ENCODE data around the gene ANTXRL. TPM values are rescaled to one million over a fixed set of nuclear protein-coding genes. Genes with fewer than 3 reads are reported as not detected.
"Not testable (repeated sequence)": the region's sequence is repeated elsewhere in the genome, so short reads cannot be mapped to it uniquely, and the experiment has no call there.

Gene ANTXRL
- total RNA-seq, 1 experiment from 2014 or later = not detected

DNA sequence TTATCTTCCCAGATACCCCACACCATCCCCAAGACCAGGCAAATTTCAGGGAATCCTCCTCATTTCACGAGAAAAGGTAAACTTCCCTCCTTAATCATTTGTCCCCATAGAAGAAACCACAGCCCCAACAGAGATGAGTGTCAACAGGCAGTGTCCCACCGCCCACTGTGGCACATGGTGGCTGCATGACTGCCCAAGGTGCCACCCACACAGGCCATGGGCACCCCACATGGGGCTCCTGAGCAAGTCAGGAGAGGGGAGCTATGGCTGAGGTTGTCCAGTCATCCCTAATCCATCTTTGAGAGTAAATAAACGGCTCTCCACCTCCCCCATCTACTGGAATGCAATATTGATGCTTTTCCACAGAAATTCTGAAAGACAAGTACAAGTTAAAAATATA is 44.1 kb downstream of the ANTXRL start:
- no peak for DNase-seq (ENCODE audit: low spot score)

DNA sequence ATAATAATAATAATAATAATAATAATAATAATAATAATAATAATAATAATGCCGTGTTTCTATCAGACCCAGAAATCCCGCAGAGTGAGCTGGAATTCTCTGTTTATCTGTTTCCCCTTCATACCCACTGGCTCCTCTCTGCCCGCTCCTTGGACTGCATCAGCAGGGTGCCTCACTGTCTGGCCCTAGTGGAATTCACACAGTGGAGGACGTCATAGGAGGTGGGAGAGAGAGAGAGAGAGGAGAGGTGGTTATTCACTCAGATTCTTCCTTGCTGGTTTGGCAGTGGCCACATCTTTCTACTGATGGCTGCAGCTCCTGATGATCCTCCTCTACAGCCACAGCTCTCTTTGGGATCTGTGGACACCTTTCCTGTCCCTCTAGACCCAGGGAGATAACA is 78.7 kb downstream of the ANTXRL start:
- not testable (repeated sequence) for DNase-seq (ENCODE audit: low spot score)

DNA sequence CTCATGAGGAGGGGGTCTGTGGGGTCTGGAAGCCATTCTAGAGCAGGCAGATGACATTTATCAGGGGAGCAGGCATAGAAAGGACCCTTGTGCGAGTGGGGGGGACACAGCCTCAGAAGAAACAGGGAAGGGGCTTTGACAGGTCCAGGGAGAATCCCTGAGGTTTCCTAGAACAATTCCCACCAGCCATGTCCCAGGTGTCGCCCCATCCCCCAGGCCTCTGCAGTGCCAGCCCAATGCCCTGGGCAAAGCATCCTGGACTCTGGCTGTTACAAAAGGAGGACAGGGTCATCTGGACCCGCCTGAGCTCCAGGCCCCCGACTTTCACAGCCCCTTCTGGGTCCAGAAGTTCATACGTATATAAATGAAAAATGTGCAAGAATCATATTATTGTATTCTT is 80.4 kb downstream of the ANTXRL start:
- not testable (repeated sequence) for DNase-seq (ENCODE audit: low spot score)

DNA sequence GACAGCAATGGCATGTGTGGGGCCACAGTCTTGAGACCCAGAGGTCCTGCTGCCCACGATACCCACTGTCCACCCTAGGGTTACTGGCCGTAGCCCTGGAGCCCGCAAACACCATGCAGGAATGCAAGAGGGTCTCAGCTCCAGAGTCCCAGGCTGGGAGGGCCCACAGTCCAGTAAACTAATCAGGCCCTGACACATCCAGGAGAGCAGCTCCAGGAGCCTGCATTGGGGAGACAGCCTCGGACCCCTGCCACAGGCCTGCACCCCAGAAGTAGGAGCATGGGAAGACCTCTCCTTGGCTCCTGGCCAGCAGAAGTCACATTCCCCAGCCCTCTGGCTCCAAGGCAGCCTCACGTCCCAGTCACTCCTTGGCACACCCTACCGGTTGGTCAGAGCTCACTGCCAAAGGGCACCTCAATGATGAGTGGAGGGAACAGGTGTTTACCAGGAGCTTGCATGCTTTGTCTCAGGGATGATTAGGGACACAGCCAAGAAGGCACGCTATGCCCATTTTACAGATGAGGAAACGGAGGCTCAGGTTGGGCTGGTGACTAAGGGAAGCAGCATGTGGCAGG is 81.0 kb downstream of the ANTXRL start:
- not testable (repeated sequence) for DNase-seq (ENCODE audit: low spot score)

DNA sequence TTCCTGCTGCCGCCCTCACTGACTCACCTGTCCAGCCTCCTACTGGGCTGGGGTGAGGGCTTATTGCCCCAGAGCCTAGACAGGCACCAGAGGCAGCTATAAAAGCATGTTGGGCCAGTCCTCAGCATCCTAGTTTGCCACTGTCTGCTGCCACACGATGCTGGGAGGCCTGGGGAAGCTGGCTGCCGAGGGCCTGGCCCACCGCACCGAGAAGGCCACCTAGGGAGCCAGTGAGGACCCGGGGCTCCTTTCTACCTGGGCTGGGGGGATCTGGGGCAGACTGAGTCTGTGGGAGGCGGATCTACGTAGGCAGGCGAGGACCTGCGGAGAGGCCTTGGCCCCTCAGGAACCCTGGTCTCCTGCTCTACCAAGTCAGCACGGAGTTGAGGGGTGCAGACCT is 82.2 kb downstream of the ANTXRL start:
- DNase-seq (ENCODE audit: low spot score) = not testable (repeated sequence)

DNA sequence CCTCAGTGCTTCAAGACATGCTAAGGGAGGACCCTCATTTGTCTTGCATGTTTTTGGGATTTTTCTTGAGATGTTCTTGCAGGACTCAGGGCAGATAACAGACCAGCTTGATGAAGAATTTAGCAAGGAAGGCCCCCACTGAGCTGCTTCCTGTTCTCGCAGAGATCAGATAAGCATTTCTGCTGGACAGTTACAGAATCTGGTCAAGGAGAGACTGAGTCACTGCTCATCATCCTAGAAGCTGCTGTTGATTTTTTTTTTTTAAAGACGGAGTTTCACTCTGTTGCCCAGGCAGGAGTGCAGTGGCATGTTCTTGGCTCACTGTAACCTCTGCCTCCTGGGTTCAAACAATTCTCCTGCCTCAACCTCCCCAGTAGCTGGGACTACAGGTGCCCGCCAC is 87.6 kb downstream of the ANTXRL start:
- not testable (repeated sequence) for DNase-seq (ENCODE audit: low spot score)

DNA sequence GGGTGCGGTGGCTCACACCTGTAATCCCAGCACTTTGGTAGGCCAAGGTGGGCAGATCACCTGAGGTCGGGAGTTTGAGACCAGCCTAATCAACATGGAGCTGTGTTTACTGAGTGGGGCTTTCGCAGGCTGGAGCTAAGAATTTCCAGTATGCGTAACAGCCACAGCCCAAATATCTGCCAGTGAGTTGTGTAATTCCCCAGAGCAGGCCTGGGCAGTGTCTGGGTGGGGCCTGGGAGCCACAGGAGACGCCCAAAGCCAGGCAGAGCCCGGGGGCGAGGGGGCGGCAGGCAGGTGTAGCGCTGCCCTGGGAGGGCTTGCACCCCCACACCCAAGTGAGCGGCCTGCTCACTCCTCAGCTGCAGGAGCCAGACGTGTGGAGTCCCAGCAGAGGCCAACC is 88.6 kb downstream of the ANTXRL start, which contains the start of gene ANXA8L1:
Gene ANXA8L1, plus strand, starts transcription at position 371 of the 400 bp plus-strand sequence. CDS start 76 bp downstream, outside the sequence.
- DNase-seq (ENCODE audit: low spot score) = not testable (repeated sequence)

DNA sequence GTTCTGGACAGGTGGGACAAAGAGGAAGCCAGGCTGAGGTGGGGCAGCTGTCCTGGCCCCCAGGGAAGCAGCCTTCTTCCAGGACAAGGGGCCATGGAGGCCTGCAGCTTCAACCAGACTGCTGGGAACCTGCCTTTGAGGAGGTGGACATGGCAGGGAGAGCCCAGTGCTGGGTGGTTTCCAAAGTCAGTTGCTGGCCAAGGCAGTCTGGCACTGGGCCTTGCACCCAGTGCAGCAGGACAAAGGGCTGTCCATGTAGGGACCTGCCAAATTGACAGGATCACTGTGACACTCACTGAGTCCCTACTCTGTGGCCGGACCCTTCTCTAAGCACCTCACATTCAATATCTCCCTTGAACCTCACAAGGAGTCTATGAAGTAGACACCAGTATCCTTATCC is 90.2 kb downstream of the ANTXRL start:
- DNase-seq (ENCODE audit: low spot score) = not testable (repeated sequence)

DNA sequence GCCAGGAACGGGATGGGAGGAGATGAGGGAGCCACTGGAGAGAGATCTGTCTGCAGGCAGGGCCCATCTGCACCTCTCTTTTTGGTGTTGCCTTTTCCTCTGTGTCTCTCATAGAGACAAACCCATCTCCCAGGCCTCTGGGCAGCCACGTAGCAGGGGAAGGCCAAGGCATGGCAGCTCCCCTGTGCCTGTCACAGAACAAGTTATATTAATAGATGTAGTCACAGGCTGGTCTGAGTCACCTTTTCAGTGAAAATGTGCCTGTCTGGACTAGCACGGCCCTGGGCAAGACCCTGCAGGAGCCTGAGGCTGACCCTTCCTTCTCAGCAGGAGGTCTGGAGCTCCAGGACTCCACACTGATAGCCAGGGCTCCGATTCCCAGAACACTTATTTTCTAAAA is 90.9 kb downstream of the ANTXRL start:
- not testable (repeated sequence) for DNase-seq (ENCODE audit: low spot score)

DNA sequence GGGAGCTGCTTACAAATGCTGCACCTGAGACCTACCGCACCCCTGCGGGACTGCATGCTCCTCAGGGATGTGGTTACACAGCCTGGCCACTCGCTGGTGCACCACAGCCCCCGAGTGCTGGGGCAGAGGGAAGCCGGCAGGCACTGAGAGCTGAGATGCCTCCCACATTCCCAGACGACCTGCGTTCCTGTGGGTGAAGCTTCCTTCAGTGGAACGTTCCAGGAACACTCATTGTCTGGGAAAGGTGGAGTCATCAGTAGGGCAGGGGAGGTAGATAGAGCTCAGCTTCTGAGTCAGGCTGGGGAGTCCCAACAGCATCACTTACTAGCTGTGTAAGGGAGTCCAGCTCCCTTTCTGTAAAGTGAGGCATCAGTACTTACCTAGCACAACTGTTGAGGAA is 91.3 kb downstream of the ANTXRL start:
- DNase-seq (ENCODE audit: low spot score) = not testable (repeated sequence)

DNA sequence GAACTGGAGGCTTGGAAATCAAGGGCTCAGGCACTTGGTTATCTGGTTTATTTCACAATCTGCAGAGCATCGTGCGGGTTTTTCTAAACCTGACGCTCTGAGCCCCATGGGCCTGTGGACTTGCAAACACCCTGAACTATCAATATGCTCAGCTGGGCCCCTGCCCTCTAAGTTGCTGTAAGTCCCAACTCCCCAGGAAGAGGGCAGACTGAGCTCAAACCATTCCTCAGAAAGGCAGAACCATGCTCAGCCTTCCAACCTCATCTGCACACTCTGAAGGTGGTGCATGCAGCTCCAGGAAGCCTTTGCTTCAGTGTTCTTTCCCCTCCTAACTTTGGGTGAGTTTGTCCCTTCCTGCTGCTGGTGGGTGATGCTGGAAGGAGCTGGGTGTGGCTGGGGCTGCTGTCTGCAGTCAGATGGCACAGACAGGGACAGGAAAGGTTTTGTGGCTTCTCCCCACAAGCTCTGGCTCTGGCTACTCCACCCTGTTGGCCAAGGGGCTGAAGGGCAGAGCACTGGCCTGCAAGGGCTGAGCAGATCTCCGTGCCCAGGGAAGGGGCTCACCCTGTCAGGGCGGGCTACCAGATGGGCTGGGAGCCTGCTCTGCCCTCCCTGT is 92.5 kb downstream of the ANTXRL start:
- not testable (repeated sequence) for DNase-seq (ENCODE audit: low spot score)

Other genes with a start within 250 kb of the ANTXRL start
- not detected in 2 replicates for gene MSMB, start 240.7 kb upstream of the ANTXRL start, total RNA-seq (2014; rRNA removed; shearing (Covaris generic))
- not detected in 2 replicates for gene ANXA8L1, start 88.8 kb downstream of the ANTXRL start, total RNA-seq (2014; rRNA removed; shearing (Covaris generic))
- gene NPY4R, start 179.0 kb downstream of the ANTXRL start, total RNA-seq (2014; rRNA removed; shearing (Covaris generic)) = not detected in 2 replicates